GM12875 (cell line): ENCODE measurements around the gene NR4A1.

Source experiments
- H3K4me3 ChIP-seq: one replicate; pipeline ENCODE4 v1.5.1; 2011; ENCODE audit warnings: low read depth, low read length, control low read depth
- TF ChIP-seq, protein P1 (sequence below): IDR thresholded peaks from 2 replicates; pipeline ENCODE4 v1.5.1; 2011; ENCODE audit warnings: low read depth, mild to moderate bottlenecking, control low read depth, inconsistent platforms, low read length, moderate library complexity, borderline replicate concordance; ENCODE audit not compliant: insufficient read depth

The NR4A1 gene

GRCh38 chr12:52011602-52012214, 39.5 kb upstream of the NR4A1 start:
- no peak overlapping the region for H3K4me3 ChIP-seq
- TF ChIP-seq, protein P1, sequence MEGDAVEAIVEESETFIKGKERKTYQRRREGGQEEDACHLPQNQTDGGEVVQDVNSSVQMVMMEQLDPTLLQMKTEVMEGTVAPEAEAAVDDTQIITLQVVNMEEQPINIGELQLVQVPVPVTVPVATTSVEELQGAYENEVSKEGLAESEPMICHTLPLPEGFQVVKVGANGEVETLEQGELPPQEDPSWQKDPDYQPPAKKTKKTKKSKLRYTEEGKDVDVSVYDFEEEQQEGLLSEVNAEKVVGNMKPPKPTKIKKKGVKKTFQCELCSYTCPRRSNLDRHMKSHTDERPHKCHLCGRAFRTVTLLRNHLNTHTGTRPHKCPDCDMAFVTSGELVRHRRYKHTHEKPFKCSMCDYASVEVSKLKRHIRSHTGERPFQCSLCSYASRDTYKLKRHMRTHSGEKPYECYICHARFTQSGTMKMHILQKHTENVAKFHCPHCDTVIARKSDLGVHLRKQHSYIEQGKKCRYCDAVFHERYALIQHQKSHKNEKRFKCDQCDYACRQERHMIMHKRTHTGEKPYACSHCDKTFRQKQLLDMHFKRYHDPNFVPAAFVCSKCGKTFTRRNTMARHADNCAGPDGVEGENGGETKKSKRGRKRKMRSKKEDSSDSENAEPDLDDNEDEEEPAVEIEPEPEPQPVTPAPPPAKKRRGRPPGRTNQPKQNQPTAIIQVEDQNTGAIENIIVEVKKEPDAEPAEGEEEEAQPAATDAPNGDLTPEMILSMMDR = no peak

DNA sequence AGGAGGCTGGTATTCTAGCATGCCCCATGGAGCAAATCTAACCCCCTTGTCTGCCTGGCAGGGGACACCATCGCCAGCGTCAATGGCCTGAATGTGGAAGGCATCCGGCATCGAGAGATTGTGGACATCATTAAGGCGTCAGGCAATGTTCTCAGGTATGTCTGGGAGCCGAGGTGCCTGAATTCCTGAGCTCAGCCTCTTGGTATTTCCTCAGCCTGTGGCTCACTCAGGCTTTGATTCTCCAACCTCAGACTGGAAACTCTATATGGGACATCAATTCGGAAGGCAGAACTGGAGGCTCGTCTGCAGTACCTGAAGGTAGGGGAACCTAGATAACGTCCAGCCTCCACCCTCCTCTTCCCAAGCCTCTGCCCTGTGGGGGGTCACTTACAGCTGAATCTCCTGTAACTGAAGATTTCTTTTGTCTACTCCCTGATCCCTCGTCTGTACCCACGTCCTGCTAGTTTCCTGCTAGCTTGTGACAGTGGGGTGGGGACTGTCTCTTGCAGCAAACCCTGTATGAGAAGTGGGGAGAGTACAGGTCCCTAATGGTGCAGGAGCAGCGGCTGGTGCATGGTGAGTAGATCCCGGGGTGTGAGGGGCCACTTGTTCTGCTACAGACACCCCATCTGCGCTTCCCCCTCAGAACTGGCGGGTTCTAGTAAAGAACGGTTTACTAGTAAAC, 37.5 kb upstream of the NR4A1 start:
- TF ChIP-seq, protein P1 = no peak
- H3K4me3 ChIP-seq = no peak overlapping the region

GRCh38 chr12:52014567-52015530, 36.4 kb upstream of the NR4A1 start:
- TF ChIP-seq, protein P1 = no peak

DNA sequence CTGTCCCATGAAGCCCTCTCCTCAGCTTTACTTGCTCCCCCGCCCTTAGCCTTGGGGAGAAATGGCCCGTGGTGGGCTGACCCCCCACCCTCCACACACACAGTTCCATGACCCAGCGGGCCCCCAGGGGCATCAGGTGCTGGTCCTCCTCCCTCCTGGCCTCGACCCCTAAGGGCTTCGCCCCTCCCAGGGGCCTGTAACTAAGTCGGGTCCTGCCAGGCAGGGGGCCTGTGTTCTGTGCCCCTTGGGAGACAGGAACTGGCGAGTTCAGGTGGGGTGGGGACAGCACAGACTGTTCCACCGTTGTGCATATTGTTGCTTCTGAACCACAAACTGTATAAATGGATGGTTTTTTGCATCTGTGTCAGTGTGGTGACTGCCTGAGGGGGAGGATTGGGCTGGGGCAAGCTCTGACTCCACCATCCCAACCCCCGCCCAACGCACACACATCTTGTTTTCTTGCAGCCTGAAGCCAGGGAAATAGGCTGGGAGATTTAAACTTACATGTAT, 35.7 kb upstream of the NR4A1 start:
- no peak overlapping the region for H3K4me3 ChIP-seq
- TF ChIP-seq, protein P1 = no peak

More at GRCh38 chr12:52014567-52015530, 36.4 kb upstream of the NR4A1 start:
- H3K4me3 ChIP-seq = no peak overlapping the region

DNA sequence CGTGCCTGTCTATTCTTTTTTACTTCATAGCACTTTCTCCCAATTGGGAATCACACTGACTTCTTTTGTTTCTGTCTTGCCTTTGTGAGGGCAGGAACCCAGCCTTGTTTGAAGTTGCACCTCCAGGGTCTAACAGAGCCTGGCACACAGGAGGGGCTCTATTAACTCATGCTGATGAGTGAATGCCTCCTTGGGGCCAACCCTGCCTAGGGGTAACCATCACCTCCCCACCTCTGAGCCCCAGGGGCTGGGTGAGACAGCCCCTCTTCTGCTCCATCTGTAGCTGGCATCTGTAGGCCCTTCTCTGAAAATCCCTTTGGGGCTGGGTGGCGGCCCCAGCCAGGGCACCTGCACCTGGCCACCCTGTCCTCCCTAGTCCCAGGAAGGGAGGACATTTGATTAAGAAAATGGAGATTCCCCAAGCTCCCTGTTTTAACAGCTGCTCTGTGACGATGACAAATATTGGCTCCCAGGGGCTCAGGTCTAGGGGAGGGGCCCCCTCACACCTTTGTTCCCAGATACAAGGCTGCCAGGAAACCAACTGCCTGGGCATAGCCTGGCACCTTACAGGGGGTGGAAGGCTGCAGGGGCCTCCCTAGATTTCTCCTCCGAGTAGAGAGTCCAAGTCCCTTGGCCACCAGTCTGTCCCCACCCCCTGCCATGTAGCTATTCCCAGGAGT, 32.7 kb upstream of the NR4A1 start:
- H3K4me3 ChIP-seq = no peak overlapping the region
- TF ChIP-seq, protein P1 = no peak

DNA sequence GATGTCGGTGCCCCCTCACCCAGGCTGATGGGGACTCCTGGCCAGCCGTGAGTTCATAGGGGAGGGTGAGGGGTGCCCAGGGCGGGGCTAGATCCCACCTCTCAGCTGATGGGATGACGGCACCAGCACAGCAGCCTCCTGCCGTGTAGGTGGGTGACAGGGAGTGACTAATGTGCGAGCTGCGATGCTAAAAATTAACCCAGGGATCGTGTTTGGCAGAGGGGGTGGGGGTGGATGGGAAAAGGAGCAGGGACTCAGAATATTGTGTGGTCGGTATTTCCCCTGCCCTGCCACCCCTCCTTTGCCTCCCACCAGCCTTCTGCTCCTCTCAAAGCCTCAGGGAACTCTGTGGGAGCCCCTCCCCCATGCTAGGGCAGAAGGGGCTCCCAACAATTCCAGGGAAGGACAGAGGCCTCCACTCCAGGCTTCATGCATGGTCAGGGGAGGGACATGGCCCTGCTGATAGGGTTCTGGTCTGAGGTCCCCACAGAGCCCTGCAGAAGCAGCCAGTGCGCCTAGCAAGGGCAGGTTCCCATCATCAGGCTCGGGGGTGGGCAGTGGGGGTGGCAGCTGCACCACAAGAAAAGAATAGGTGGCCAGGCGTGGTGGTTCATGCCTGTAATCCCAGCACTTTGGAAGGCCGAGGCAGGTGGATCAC, 32.0 kb upstream of the NR4A1 start:
- H3K4me3 ChIP-seq = no peak overlapping the region
- TF ChIP-seq, protein P1 = no peak
